HG02943 (cell line): ENCODE data around the gene AK8.

ENCODE experiments used
- ATAC-seq: cut with Tn5 transposase; IDR thresholded peaks from one replicate; pipeline ENCODE4 v1.9.1; 2021; ENCODE audit warnings: mild to moderate bottlenecking, low read depth, moderate library complexity; ENCODE audit not compliant: unreplicated experiment

AK8 gene

DNA sequence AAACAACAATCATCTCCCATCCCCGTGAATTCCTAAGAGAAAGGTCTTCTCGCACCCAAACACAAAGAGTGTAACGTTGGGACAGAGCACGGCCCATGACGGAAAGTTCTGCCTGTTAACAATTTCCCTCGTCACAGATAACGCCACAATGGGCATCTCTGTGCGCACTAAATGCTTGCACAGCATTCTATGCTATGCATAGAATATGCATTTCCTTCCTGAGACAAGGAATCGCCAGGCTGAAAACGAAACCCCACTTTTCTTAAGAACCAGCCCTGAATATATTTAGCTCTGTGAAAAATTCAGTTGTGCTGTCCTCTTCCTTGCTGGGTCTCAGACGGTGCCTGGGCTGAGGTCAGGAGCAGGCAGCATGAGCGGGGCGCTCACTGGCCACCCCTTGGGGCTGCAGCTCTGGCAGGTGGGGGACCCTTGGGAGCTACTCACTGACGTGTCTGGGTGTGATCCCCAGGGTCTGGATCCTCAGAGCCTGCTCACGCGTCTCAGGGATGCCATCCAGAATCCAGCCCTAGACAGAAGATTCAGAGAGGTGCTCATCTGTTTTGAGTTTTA, 49.8 kb downstream of the AK8 start:
- ATAC-seq, result no peak

DNA sequence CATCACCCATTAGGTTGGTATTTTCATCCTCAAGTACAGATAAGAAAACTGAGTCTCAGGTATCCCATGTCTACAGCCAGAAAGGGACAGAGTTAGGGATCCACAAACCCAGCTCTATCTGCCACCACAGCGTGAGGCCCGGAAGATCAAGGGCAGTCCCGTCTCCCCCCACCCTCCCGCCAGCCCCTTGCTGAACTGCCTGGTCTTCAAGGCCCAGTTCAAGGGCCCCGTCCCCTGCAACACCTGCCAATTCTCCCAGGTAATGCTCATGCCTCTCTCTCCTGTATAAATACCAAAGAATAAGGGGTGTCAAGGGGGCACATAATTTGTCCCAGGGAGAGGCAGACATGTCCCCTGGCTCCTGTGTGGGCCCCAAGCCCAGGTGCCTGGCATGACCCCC, 50.7 kb downstream of the AK8 start:
- no peak for ATAC-seq

DNA sequence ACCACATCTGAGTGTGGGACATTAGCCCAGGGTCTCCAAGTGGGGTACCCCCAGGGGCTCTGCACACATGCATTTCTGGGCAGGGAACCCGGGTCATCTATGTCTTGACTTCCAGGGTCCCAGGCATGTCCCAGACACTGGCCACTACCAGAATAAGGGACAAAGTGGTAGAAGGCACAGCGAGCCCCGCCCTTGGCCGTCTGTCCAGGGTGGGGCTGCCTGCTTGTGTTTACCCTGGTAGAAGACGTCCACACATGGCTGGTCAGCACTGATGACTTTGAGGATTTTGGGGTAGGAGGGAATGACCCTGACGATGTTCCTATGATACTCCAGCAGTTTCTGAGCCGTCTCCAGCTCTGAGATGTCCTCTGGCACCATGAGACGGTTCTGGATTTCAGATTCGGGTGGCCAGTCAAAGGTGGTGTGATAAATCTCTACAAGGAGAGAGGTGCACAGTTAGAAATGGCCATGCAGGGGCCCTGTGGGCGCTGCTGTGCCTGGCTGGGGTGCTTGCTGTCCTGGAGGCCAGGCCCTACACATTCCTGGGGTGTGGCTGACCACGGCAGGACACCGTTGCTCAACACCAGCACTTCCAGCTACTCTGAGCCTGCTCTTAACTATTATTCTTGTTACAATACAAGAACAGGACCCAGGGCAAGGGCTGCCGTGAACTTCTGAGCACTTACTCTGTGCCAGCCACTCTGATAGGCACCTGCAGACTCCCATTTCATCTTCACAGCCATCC, 51.3 kb downstream of the AK8 start:
- no peak for ATAC-seq

DNA sequence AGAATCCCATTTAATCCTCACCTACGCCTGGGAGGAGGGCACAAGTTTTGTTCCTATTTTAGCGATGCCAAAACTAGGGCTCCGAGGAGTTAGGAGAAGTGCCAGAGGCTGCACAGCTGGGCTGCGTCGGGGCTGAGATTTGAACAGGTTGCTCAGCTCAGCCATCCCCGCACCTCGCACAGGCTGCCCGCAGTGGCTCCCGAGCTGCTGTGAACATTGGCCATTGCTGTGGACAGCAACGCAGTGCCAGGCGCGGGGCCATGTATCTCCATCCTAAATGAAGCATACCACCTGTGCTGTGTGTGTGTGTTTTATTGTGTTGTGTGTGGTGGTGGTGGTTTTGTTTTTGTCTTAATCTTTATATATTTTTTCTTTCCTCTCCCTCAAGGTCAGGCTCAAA, 52.0 kb downstream of the AK8 start:
- ATAC-seq, result no peak

DNA sequence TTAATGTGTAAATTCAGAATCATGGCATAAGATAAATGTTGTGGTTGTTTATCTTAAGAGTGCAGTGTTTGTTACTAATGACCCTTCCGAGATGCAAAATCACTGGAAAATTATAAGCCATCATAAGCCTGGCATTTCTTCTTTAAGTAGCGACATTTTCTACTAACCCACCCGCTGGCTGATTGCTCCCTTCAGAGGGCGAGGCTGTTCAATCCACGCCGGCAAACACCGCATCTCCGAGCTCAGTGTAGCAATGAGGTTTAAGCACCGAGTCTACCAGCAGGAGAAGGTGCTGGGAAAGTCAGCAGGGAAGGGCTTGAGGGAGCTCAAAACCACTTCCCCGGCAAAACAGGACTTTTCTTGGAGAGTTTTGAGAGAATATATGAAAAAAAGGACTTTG, 52.7 kb downstream of the AK8 start:
- ATAC-seq, result no peak

DNA sequence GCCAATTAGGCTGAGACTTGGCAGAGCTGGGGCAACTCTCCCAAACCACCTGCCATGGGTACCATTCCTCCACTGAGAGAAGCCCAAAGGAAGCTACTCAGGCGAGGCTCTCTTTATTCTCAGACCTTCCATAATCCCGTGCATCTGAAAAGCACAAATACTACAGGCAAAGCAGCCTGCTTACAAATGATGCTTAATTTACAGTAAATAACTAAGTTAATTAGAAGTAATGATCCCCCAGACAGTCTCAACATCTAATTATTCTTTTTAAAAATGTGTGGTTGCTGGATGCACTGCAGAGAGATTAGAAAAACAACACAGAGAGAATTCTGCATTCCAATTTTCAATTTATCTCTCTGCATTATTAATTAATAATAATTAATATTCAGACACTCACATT, 53.1 kb downstream of the AK8 start:
- no peak for ATAC-seq

DNA sequence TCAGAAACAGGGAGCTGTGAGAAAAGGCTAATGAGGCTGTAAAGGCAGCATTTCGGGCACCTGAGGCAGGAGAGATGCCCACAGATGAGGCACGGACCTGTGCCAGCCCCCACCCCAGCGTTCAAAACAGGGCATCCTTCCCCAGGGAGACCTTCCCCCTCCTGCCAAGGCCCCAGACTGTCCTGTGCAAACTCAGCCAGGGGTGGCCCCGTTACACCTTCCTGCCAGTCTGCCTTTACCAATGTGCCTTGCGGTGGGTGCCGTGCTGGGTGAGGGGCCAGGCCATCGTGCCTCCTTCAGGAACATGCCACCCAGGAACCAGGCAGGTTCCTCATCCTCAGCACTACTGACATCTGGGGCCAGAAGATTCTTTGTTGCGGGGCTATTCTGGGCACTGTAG, 53.9 kb downstream of the AK8 start:
- ATAC-seq, result no peak

DNA sequence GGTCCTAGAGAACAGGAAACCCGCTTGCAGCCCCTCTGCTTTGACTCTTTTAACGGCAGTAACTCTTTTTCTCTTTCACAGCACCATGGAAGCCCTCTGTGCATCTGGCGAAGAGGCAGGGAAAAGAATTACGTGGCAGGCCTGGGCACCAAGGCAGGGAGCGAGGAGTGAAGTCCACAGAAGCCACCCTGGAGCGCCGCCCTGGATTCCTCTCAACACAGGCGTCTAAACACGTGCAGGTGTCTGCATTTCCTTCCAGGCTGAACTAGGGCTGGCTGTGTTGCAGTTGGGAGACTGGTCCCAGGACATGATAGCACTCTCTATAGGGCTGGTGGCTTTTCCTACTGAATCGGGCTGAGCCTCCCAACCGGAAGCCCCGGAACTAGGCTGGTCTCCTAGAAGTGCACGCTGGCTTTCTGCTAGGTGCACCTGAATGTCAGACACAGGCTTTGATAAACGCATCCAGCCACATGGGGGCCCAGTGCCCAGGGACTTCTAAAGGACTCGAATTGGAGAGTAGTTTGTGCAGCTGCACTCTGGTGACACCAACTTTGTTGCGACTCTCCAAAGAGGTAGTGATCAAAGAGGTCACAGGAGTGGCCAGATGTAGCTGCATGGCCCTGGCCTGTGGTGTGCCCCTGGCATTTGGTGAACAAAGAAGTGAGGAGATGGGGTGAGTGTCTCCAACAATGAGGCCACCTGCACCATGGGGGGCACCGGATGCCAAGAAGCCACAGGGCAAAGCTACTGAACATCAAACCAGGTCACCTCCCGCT, 54.5 kb downstream of the AK8 start:
- ATAC-seq, result no peak

DNA sequence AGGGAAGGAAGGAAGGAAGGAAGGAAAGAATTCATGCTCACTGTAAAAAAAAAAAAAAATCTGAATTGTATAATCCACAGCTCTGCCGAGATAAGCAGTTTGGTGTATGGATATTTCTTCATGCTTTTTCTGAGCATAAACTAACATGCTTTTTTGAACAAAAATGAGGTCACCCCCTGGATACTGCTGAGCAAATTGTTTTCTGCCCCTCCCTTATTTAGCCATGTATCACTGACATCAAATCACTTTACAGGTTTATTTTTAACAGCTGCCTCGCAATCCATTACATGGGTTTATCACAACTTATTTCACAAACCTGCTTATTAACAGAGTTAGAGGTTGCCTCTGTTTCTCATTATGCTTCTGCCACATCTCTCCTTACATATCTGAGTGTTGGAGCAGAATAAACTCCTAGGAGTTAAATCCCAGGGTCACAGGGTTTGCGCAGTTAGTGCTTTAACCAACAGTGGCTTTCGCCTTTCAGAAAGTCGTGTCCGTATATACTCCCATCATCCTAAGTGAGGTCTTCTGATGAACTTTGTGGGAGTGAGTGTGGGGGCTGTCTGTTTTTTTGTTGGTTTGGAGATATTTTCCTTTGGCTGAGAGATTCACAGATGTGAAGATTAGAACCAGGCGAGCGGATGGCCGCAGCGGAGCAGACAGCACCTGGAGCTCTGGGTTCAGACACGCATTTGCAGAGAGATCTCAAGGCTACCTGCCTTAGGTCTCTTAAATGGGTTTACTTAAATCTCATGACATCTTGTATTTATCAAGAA, 57.7 kb downstream of the AK8 start:
- ATAC-seq, result no peak

DNA sequence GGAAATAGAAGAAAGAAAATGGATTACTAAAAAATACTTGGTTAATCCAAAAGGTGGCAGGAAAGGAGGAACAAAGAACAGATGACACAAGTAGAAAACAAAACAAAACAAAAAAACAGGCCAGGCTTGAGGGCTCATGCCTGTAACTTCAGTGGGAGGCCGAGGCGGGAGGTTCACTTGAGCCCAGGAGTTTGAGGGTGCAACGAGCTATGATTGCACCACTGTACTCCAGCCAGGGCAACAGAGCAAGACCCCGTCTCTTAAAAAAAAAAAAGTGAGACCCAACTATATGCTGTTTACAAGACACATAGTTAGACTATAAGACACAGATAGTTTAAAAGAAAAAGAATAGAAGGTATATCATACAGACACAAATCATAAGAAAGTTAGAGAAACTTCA, 59.5 kb downstream of the AK8 start:
- ATAC-seq, result no peak

DNA sequence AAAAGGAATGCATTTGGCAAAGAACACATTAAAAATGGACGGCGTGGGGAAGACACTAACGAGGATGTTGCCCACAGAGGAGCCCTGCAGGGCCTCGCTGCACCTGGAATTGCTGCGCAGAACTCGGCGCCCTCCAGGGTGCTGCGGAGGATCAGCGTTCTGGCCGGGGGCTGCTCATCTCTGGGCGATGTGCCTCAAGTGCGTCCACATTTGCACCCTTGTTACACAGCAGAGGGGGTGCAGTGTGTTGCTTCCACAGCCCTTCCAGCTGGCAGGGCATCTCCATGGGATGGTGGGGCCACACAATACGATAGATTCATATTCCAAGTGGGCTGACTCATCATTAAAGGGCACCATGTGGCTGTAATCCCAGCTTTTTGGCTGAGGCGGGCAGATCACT, 63.1 kb downstream of the AK8 start:
- ATAC-seq, result no peak

DNA sequence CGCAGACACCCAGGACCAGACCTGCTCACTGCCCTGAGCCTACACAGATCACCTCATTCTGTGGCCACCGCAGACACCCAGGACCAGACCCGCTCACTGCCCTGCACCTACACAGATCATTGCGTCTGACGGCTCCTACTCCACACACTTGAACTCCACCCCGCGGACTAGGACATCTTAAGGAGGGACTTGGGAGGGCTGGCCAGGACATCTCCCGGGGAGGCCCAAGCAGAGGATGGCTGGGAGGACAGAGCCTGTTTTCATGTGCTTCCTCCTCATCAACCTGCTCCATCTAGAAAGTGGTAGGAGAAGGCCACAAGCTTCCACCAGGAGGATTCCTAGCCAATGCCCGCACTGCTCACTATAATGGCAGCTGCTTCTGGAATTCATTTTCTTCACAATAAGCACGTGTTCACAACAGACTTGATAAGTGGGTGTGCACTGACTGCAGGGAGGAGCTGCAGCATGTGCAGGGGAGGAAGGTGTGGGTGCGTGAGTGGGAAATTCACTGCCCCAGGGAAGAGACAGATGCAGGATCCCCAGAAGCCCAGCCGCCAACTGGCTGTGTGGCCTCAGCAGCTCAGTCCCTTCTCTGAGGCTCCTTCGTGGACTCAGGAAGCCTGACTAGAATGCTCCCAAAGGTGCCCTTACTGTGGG, 64.8 kb downstream of the AK8 start:
- no peak for ATAC-seq

DNA sequence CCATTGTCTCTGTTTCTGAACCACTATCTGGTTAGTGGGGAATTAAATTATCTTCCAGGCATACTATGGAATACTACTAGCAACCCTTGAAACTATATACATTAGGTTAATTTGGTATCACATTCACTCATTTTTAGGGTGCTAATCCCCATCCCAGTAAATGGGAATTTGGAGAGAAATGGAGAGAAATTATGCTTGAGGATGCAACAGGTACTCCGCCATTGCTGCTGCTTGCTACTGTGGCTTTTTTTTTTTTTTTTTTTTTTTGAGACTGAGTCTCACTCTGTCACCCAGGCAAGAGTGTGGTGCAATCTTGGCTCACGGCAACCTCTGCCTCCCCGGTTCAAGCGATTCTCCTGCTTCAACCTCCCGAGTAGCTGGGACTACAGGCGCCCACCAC, 66.1 kb downstream of the AK8 start:
- no peak for ATAC-seq

DNA sequence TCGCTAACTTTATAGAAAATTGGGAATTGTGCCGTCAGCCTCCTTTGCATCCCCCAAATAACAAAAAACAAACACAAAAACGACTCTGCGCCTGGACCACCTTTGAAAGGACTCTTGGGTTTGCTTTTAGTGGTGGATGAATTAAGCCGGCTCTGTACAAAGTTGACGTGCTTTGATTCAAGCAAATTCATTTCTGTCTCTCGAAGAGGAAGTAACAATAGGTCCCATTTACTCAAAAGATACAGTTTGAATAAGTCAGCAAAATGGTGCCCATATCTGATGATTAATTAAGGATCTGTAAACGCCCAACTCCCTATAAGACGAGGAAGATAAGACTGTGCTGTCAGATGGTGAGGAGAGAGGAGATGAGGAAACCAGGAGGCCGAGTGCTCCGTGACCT, 67.8 kb downstream of the AK8 start:
- no peak for ATAC-seq

DNA sequence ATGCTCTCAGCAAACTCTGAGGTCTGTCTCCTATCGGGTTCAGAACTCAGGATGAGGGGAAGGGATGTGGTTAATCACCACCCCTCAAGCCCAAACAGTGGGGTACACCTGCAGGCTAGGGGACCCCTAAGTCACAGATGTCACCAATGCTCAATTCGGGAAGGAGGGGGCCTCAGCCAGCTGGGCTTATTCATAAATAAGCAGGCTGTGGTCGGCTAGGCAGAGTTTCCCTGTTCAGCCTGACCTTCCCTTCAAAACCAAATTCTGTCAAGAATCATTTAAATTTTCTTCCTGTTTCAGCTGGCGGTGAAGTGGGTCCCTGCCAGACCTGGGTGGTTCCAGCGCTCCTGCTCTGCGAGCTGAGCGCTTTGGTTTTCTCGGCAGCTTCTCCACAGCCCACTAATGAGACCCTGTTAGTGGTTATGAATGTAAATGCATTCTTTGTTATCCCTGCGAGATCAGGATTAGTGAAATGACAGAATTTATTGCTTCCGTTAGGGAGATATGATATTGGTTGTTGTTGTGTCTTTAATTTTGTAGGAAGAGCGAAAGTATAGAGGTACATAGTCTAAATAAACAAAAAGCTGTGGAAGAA, 68.3 kb downstream of the AK8 start:
- ATAC-seq, result no peak

DNA sequence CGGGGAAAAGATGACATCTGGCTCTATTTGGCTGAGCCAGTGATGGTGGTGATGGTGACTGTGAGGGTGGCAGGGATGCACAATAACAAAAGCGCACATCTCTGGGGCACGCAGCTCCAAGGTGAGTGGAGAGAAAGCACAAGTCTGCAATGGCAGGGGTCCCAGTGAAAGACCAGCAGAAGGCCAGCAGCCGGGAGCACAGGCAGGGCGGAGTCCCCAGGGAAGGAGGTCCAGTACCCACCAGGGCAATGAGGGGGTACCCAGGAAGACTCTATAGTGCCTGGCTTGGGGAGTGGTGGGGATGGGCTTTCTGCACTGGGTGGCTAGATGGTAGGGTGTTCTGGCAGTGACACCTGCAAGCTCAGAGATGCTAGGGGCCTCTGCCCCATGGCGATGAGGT, 69.4 kb downstream of the AK8 start:
- ATAC-seq, result no peak

DNA sequence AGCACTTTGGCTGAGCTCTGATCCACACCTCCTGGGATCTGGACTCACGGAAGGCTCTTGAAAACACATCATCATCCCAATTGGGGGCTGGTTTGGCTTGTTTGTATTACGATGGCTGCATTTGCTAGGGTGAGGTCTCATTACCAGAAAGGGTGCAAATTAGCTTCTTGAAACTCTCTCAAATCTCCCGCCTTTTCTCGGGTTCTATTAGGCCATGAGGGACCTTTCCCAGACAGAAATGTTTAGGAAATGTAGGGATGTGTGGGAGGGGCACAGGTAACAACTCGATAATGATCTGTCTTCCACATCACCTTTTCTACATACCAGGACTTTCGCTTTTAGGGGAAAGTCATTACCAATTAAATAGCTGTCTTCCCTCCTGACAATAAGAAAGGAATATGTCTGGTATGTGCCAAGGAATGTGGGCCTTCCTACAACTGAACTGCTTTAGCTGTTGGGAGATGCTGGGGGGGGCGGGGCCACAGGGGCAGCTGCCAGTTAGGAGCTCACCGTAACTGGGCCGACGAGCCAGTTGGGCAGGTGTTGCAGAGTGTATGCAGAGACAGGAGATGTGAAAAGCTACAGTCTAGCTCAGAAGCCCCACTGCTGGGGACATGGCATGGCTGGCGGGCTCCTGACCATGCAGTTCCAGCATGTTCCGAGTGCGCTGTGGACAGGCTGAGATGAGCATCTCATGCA, 71.2 kb downstream of the AK8 start:
- ATAC-seq, result no peak

DNA sequence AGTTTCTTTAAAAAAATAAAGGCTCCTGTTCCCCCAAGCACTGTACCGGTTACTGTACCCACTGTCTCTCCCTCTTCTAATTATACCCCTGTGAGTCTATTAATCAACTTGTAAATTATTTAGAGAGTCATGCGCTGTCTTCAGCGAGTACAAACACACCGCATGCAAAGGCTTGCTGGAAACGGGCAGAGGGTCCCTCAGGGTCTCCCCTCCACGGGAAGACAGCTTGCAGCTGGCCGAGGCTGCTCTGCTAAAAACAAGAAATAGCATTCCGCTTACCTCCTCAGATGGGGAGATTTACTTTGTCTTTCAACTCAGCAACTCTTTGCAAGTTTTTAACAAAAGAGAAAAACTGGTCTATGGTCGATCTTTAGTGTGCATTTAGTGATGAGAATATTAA, 71.8 kb downstream of the AK8 start:
- no peak for ATAC-seq

DNA sequence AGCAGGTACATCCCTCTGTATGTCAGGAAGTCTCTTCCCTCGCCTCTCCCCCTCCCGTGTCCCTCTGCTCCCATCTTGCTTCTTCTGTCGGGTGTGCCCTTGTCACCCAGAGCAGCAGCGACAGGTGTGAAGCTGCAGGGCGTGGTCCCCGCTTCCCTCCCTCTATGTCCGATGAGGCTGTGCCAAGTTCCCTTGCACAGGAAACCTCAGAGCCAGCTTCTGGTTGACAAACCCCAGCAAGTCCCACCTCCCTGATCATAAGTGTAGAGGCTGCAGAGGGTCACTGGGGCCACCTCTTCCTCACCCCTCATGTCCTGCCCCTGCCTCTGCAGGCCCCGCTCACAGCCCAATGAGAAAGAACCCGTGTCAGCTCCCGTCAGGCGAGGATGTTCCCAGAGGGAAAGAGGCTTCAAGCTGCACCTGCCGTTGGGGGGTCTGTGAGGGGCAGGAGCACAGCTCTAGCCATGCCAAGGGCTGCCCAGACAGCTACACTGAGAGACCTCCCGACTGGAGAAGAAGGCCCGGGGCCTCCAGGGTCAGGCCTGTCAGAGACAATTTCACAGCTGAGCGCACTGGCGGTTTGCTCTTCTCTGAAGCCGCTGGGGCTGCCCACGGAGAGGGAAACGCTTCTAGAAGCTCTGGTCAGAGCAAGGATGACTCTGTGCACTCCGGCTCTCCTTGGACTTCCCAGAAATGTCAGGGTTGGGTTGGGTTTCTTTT, 73.3 kb downstream of the AK8 start:
- no peak for ATAC-seq
